CD14-positive monocyte (primary cell): ENCODE data around the gene CABCOCO1. TPM values are rescaled to one million over a fixed set of nuclear protein-coding genes. Genes with fewer than 3 reads are reported as not detected.

Source experiments
- DNase-seq, 3 donors: peaks; one replicate each; pipeline ENCODE4 v3.0.0-alpha.2; 2011 to 2022
- H2AFZ ChIP-seq: 2 replicates; pipeline ENCODE4 v1.6.0; 2012; ENCODE audit warnings: mild to moderate bottlenecking, low read depth, low read length, inconsistent platforms; ENCODE audit not compliant: insufficient read depth, poor library complexity, severe bottlenecking
- H3K27ac ChIP-seq, 2 donors: 1 replicate in 1 of 2; 2 replicates in 1 of 2; pipeline ENCODE4 v1.5.1; 2012 to 2013; ENCODE audit warnings: low read length in 2 of 2, control low read depth in 1 of 2, inconsistent platforms in 1 of 2, low read depth in 1 of 2, mild to moderate bottlenecking in 1 of 2
- H3K27me3 ChIP-seq, 2 donors: one replicate each; pipeline versions ENCODE4 v1.6.0 to v1.6.1; 2011 to 2013; ENCODE audit warnings: low read length in 2 of 2; ENCODE audit not compliant: control insufficient read depth in 2 of 2, insufficient read depth in 2 of 2
- H3K36me3 ChIP-seq, 2 donors: replicated peaks in 1 of 2; 1 replicate in 1 of 2; 2 replicates in 1 of 2; pipeline versions ENCODE4 v1.5.1 to v1.6.1; 2012 to 2013; ENCODE audit warnings: low read length in 2 of 2, control low read depth in 1 of 2, inconsistent platforms in 1 of 2, mild to moderate bottlenecking in 1 of 2; ENCODE audit not compliant: insufficient read depth in 2 of 2, control insufficient read depth in 1 of 2
- H3K4me1 ChIP-seq, 2 donors: 1 replicate in 1 of 2; 2 replicates in 1 of 2; pipeline versions ENCODE4 v1.5.1 to v1.6.1; 2012 to 2013; ENCODE audit warnings: low read length in 2 of 2, control low read depth in 1 of 2, inconsistent platforms in 1 of 2, mild to moderate bottlenecking in 1 of 2, moderate library complexity in 1 of 2; ENCODE audit not compliant: insufficient read depth in 2 of 2, control insufficient read depth in 1 of 2
- H3K4me2 ChIP-seq: replicated peaks from 2 replicates; pipeline ENCODE3; 2012; ENCODE audit warnings: low read length, moderate library complexity, mild to moderate bottlenecking; ENCODE audit not compliant: poor library complexity, severe bottlenecking; ENCODE audit errors: extremely low read depth
- H3K4me3 ChIP-seq, 3 experiments: fragments of 200-600 bp in 1 of 3; sonication (generic) in 1 of 3; replicated peaks in 1 of 3; 1 replicate in 2 of 3; 2 replicates in 1 of 3; pipeline ENCODE4 v1.5.1; 2011 to 2013; ENCODE audit warnings: low read length in 3 of 3, mild to moderate bottlenecking in 3 of 3, control low read depth in 2 of 3, low read depth in 2 of 3, inconsistent platforms in 1 of 3, moderate library complexity in 1 of 3
- H3K79me2 ChIP-seq: 2 replicates; pipeline ENCODE4 v1.6.0; 2012; ENCODE audit warnings: mild to moderate bottlenecking, control low read depth, inconsistent platforms, low read length, moderate library complexity; ENCODE audit not compliant: insufficient read depth
- H3K9ac ChIP-seq: 2 replicates; pipeline ENCODE4 v1.6.0; 2017; ENCODE audit warnings: low read length, mild to moderate bottlenecking; ENCODE audit not compliant: insufficient read depth, poor library complexity, severe bottlenecking
- H3K9me3 ChIP-seq, 2 donors: replicated peaks in 1 of 2; 1 replicate in 1 of 2; 2 replicates in 1 of 2; pipeline versions ENCODE4 v1.5.1 to v1.6.1; 2012 to 2013; ENCODE audit warnings: low read length in 2 of 2, control low read depth in 1 of 2; ENCODE audit not compliant: control insufficient read depth in 1 of 2, insufficient read depth in 1 of 2
- H4K20me1 ChIP-seq: 2 replicates; pipeline ENCODE4 v1.6.0; 2012; ENCODE audit warnings: mild to moderate bottlenecking, low read length, control low read depth, moderate library complexity; ENCODE audit not compliant: insufficient read depth
- H3K27ac Mint-ChIP-seq, 7 donors: one replicate each; pipeline ENCODE4 v1.8.0; 2020; ENCODE audit warnings: mild to moderate bottlenecking in 7 of 7, mixed read lengths in 7 of 7, moderate library complexity in 6 of 7, inconsistent platforms in 2 of 7
- H3K27me3 Mint-ChIP-seq, 3 donors: one replicate each; pipeline ENCODE4 v1.8.0; 2021 to 2022; ENCODE audit warnings: low read depth in 3 of 3, mild to moderate bottlenecking in 3 of 3, mixed read lengths in 3 of 3, moderate library complexity in 3 of 3, inconsistent platforms in 1 of 3
- H3K36me3 Mint-ChIP-seq, 2 donors: one replicate each; pipeline ENCODE4 v1.8.0; 2020; ENCODE audit warnings: mixed read lengths in 2 of 2, inconsistent platforms in 1 of 2, mild to moderate bottlenecking in 1 of 2
- H3K4me1 Mint-ChIP-seq: one replicate; pipeline ENCODE4 v1.8.0; 2020; ENCODE audit warnings: mild to moderate bottlenecking, mixed read lengths
- H3K4me3 Mint-ChIP-seq, 2 donors: one replicate each; pipeline ENCODE4 v1.8.0; 2020; ENCODE audit warnings: mild to moderate bottlenecking in 2 of 2, mixed read lengths in 2 of 2, moderate library complexity in 1 of 2
- H3K9me3 Mint-ChIP-seq, 7 donors: one replicate each; pipeline ENCODE4 v1.8.0; 2020 to 2022; ENCODE audit warnings: mixed read lengths in 7 of 7, mild to moderate bottlenecking in 6 of 7, moderate library complexity in 6 of 7, inconsistent platforms in 2 of 7
- CTCF ChIP-seq: fragments of 200-600 bp; IDR thresholded peaks from one replicate; pipeline ENCODE4 v1.8.0; 2022; ENCODE audit warnings: antibody characterized with exemption, mild to moderate bottlenecking
- WGBS: methylation state at CpG from one replicate; pipeline ENCODE4 v1.1.5; 2013; ENCODE audit warnings: missing lambda C conversion rate; ENCODE audit not compliant: insufficient coverage; 5-methylcytosine and 5-hydroxymethylcytosine counted together
- intact Hi-C, 2 donors: fragments of 100-400 bp; cut with micrococcal nuclease; formaldehyde crosslinking; loops; one replicate each; pipeline versions ENCODE4 v1.15.0 to v1.15.1; 2023
- polyA plus RNA-seq, 3 donors: library from polyadenylated mRNA; depleted of rRNA in 1 of 3; unstranded in 2 of 3; stranded (reverse) in 1 of 3; fragments of 300-500 nt in 2 of 3; fragments of >200 nt in 1 of 3; fragmentation: Illumina TruSeq in 2 of 3; gene quantifications; 1 replicate in 2 of 3; 2 replicates in 1 of 3; pipeline ENCODE4 v1.2.3, GENCODE V29; 2012 to 2021

Gene CABCOCO1
- polyA plus RNA-seq, 3 donors, result not detected

GRCh38 chr10:61673360-61673759 is 10.6 kb downstream of the CABCOCO1 start:
- Histone ChIP-seq H4K20me1 (no peaks in the 10 kb centered on the region), H3K9ac (no peak overlapping the region), H3K4me1 (peaks cover 0 to 10% of the 10 kb centered on the region in 2 donors), H3K36me3 (no peaks in the 10 kb centered on the region), H3K9me3 (no peaks in the 10 kb centered on the region), H3K79me2 (no peaks in the 10 kb centered on the region), H3K4me2 (no peak overlapping the region), H3K27ac (no peak overlapping the region), H2AFZ (no peak overlapping the region), H3K4me3 (no peak overlapping the region), H3K27me3 (no peaks in the 10 kb centered on the region)
- Mint-ChIP-seq H3K9me3 (peaks cover 0 to 2% (median 0%) of the 10 kb centered on the region in 7 donors), H3K4me3 (no peak overlapping the region), H3K27ac (no peak overlapping the region), H3K4me1 (peaks cover 12% of the 10 kb centered on the region), H3K36me3 (no peaks in the 10 kb centered on the region), H3K27me3 (no peaks in the 10 kb centered on the region)
- TF ChIP-seq CTCF, result no peak
- WGBS, result no CpG with 5 or more reads among the region's 4 CpGs
- no peak for DNase-seq
- intact Hi-C loops, result no loop called here

GRCh38 chr10:61682323-61682722 is 19.6 kb downstream of the CABCOCO1 start:
- Histone ChIP-seq H2AFZ (no peak overlapping the region), H3K27ac (no peak overlapping the region), H4K20me1 (no peaks in the 10 kb centered on the region), H3K9me3 (no peaks in the 10 kb centered on the region), H3K79me2 (no peaks in the 10 kb centered on the region), H3K4me2 (no peak overlapping the region), H3K9ac (no peak overlapping the region), H3K36me3 (no peaks in the 10 kb centered on the region), H3K4me1 (no peaks in the 10 kb centered on the region), H3K4me3 (no peak overlapping the region), H3K27me3 (no peaks in the 10 kb centered on the region)
- DNase-seq, result no peak
- no peak for TF ChIP-seq CTCF
- Mint-ChIP-seq H3K36me3 (no peaks in the 10 kb centered on the region), H3K27ac (no peak overlapping the region), H3K4me3 (no peak overlapping the region), H3K27me3 (no peaks in the 10 kb centered on the region), H3K4me1 (no peaks in the 10 kb centered on the region), H3K9me3 (peaks cover 0 to 2% (median 0%) of the 10 kb centered on the region in 7 donors)
- no CpG with 5 or more reads among the region's 1 CpG for WGBS
- intact Hi-C loops, result no loop called here
